ENCODE measurements around the gene PDP2. TPM values are rescaled to one million over a fixed set of nuclear protein-coding genes. Genes with fewer than 3 reads are reported as not detected.

PDP2 gene
- total RNA-seq, 2 experiments from 2014 or later: 3.3 to 5.9 TPM

- intact Hi-C loops (cut with DNase I, micrococcal nuclease): no loop called here
- Mint-ChIP-seq H3K27ac (no peak overlapping the region), H3K36me3 (ENCODE audit: low read depth) (no peaks in the 10 kb centered on the region), H3K4me3 (no peak overlapping the region), H3K4me1 (ENCODE audit: low read depth) (peaks cover 11% of the 10 kb centered on the region), H3K27me3 (peaks cover 44% of the 10 kb centered on the region), H3K9me3 (no peaks in the 10 kb centered on the region)
- DNase-seq (no peak), ATAC-seq (ENCODE audit: poor library complexity) (no peak)
- Histone ChIP-seq H3K27me3 (ENCODE audit: control insufficient read depth in 1 of 2, insufficient read depth in 2 of 2, low read length in 2 of 2) (peaks cover 30 to 39% of the 10 kb centered on the region in 2 experiments), H3K4me3 (ENCODE audit: low read length) (no peak overlapping the region), H3K9me3 (ENCODE audit: control insufficient read depth in 1 of 2, insufficient read depth in 1 of 2, low read length in 2 of 2) (peaks cover 0 to 4% of the 10 kb centered on the region in 2 experiments), H3K27ac (ENCODE audit: low read depth in 1 of 2, low read length in 2 of 2) (no peak overlapping the region), H3K4me1 (ENCODE audit: insufficient read depth, low read length) (peaks cover 7% of the 10 kb centered on the region), H3K36me3 (ENCODE audit: insufficient read depth, low read length) (no peaks in the 10 kb centered on the region)
- CTCF ChIA-PET: interaction anchor here (1.1 kb wide), 1 partner anchor 18 kb away, joined by 3 read pairs; the partner anchor contains the start of gene NAE1
- POLR2A ChIA-PET: no interaction called here
- TF ChIP-seq, protein P1, sequence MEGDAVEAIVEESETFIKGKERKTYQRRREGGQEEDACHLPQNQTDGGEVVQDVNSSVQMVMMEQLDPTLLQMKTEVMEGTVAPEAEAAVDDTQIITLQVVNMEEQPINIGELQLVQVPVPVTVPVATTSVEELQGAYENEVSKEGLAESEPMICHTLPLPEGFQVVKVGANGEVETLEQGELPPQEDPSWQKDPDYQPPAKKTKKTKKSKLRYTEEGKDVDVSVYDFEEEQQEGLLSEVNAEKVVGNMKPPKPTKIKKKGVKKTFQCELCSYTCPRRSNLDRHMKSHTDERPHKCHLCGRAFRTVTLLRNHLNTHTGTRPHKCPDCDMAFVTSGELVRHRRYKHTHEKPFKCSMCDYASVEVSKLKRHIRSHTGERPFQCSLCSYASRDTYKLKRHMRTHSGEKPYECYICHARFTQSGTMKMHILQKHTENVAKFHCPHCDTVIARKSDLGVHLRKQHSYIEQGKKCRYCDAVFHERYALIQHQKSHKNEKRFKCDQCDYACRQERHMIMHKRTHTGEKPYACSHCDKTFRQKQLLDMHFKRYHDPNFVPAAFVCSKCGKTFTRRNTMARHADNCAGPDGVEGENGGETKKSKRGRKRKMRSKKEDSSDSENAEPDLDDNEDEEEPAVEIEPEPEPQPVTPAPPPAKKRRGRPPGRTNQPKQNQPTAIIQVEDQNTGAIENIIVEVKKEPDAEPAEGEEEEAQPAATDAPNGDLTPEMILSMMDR (IDR thresholded peaks at IDR 0.05): no peak
Observed at GRCh38 chr16:66848172-66848571, 32.1 kb upstream of the PDP2 start.

GRCh38 chr16:66849021-66849420 lies 31.3 kb upstream of the PDP2 start:
- Histone ChIP-seq H3K4me1 (ENCODE audit: insufficient read depth, low read length) (peaks cover 7% of the 10 kb centered on the region), H3K4me3 (ENCODE audit: low read length) (no peak overlapping the region), H3K27me3 (ENCODE audit: control insufficient read depth in 1 of 2, insufficient read depth in 2 of 2, low read length in 2 of 2) (peaks cover 22 to 30% of the 10 kb centered on the region in 2 experiments), H3K27ac (ENCODE audit: low read depth in 1 of 2, low read length in 2 of 2) (no peak overlapping the region), H3K36me3 (ENCODE audit: insufficient read depth, low read length) (no peaks in the 10 kb centered on the region), H3K9me3 (ENCODE audit: control insufficient read depth in 1 of 2, insufficient read depth in 1 of 2, low read length in 2 of 2) (peaks cover 0 to under 1% of the 10 kb centered on the region in 2 experiments)
- POLR2A ChIA-PET: interaction anchor here (1.6 kb wide), 1 partner anchor 32 kb away, joined by 4 read pairs; no protein-coding TSS in a partner anchor
- Mint-ChIP-seq H3K9me3 (no peaks in the 10 kb centered on the region), H3K27me3 (peaks cover 36% of the 10 kb centered on the region), H3K27ac (no peak overlapping the region), H3K36me3 (ENCODE audit: low read depth) (no peaks in the 10 kb centered on the region), H3K4me1 (ENCODE audit: low read depth) (peaks cover 5% of the 10 kb centered on the region), H3K4me3 (no peak overlapping the region)
- TF ChIP-seq, protein P1 (IDR thresholded peaks at IDR 0.05): no peak
- ATAC-seq (ENCODE audit: poor library complexity) (no peak), DNase-seq (no peak)
- CTCF ChIA-PET: no interaction called here
- intact Hi-C loops (cut with DNase I, micrococcal nuclease): no loop called here

GRCh38 chr16:66849549-66849948 lies 30.8 kb upstream of the PDP2 start:
- Mint-ChIP-seq H3K36me3 (ENCODE audit: low read depth) (no peaks in the 10 kb centered on the region), H3K4me3 (no peak overlapping the region), H3K9me3 (no peaks in the 10 kb centered on the region), H3K27me3 (peaks cover 34% of the 10 kb centered on the region), H3K4me1 (ENCODE audit: low read depth) (peaks cover 4% of the 10 kb centered on the region), H3K27ac (no peak overlapping the region)
- intact Hi-C loops (cut with DNase I, micrococcal nuclease): no loop called here
- Histone ChIP-seq H3K36me3 (ENCODE audit: insufficient read depth, low read length) (no peaks in the 10 kb centered on the region), H3K4me1 (ENCODE audit: insufficient read depth, low read length) (peaks cover 4% of the 10 kb centered on the region), H3K27me3 (ENCODE audit: control insufficient read depth in 1 of 2, insufficient read depth in 2 of 2, low read length in 2 of 2) (peaks cover 22 to 25% of the 10 kb centered on the region in 2 experiments), H3K9me3 (ENCODE audit: control insufficient read depth in 1 of 2, insufficient read depth in 1 of 2, low read length in 2 of 2) (no peaks in the 10 kb centered on the region), H3K4me3 (ENCODE audit: low read length) (no peak overlapping the region), H3K27ac (ENCODE audit: low read depth in 1 of 2, low read length in 2 of 2) (no peak overlapping the region)
- ATAC-seq (ENCODE audit: poor library complexity): no peak
- DNase-seq: no peak
- ChIA-PET POLR2A (interaction anchor here (1.6 kb wide), 1 partner anchor 32 kb away, joined by 4 read pairs; no protein-coding TSS in a partner anchor), CTCF (no interaction called here)
- TF ChIP-seq, protein P1 (IDR thresholded peaks at IDR 0.05): no peak

Measured in CD4-positive, alpha-beta T cell (primary cell).